ENCODE results near the gene LGALS4.

LGALS4 gene

GRCh38 chr19:38836983-38837626 lies 24.4 kb upstream of the LGALS4 start:
- H2AFZ ChIP-seq (ENCODE audit: low read depth), result no peak overlapping the region
- no peak overlapping the region; the same call in 1 of the 2 replicates for H3K27ac ChIP-seq
- no peak overlapping the region for H3K4me2 ChIP-seq
- H3K4me3 ChIP-seq (IDR thresholded peaks at IDR 0.05; ENCODE audit: insufficient read depth, low read depth, low read length), result no peak overlapping the region
- peaks cover 15% of the 10 kb centered on the region for H3K4me1 ChIP-seq (ENCODE audit: low read depth, poor library complexity, severe bottlenecking)
- no peaks in the 10 kb centered on the region; the same call in 1 of the 2 replicates for H3K27me3 ChIP-seq (ENCODE audit: insufficient read depth, low read depth)
- H3K36me3 ChIP-seq (ENCODE audit: insufficient read depth), result peaks cover 16% of the 10 kb centered on the region; the same call in 1 of the 2 replicates
- no peak overlapping the region for H3K9ac ChIP-seq
- peaks cover 8% of the 10 kb centered on the region; the same call in 1 of the 2 replicates for H3K79me2 ChIP-seq (ENCODE audit: insufficient read depth, low read depth)
- H4K20me1 ChIP-seq (ENCODE audit: insufficient read depth), result no peaks in the 10 kb centered on the region
- TF ChIP-seq CTCF (conservative IDR thresholded peaks at IDR 0.05; ENCODE audit: low read depth, low read length), result no peak

GRCh38 chr19:38836159-38836982 lies 23.6 kb upstream of the LGALS4 start:
- no peak overlapping the region for H3K4me3 ChIP-seq (IDR thresholded peaks at IDR 0.05; ENCODE audit: insufficient read depth, low read depth, low read length)
- no peak overlapping the region for H2AFZ ChIP-seq (ENCODE audit: low read depth)
- no peak overlapping the region for H3K4me2 ChIP-seq
- TF ChIP-seq CTCF (conservative IDR thresholded peaks at IDR 0.05; ENCODE audit: low read depth, low read length), result no peak
- H3K27ac ChIP-seq, result no peak overlapping the region; the same call in 1 of the 2 replicates
- peaks cover 16% of the 10 kb centered on the region; the same call in 1 of the 2 replicates for H3K36me3 ChIP-seq (ENCODE audit: insufficient read depth)
- H3K9ac ChIP-seq, result no peak overlapping the region
- H3K79me2 ChIP-seq (ENCODE audit: insufficient read depth, low read depth), result peaks cover 4% of the 10 kb centered on the region; the same call in 1 of the 2 replicates
- H3K4me1 ChIP-seq (ENCODE audit: low read depth, poor library complexity, severe bottlenecking), result peaks cover 18% of the 10 kb centered on the region
- no peaks in the 10 kb centered on the region; the same call in 1 of the 2 replicates for H3K27me3 ChIP-seq (ENCODE audit: insufficient read depth, low read depth)
- no peaks in the 10 kb centered on the region for H4K20me1 ChIP-seq (ENCODE audit: insufficient read depth)

- Histone ChIP-seq H3K4me3 (IDR thresholded peaks at IDR 0.05; ENCODE audit: insufficient read depth, low read depth, low read length) (no peak overlapping the region), H3K27ac (peak overlapping the region; percentile 14; the same call in 1 of the 2 replicates), H4K20me1 (ENCODE audit: insufficient read depth) (no peaks in the 10 kb centered on the region), H3K27me3 (ENCODE audit: insufficient read depth, low read depth) (no peaks in the 10 kb centered on the region; the same call in 1 of the 2 replicates), H3K4me1 (ENCODE audit: low read depth, poor library complexity, severe bottlenecking) (peaks cover 25% of the 10 kb centered on the region), H3K79me2 (ENCODE audit: insufficient read depth, low read depth) (peaks cover 9% of the 10 kb centered on the region; the same call in 1 of the 2 replicates), H3K9ac (no peak overlapping the region), H3K4me2 (no peak overlapping the region), H2AFZ (ENCODE audit: low read depth) (no peak overlapping the region), H3K36me3 (ENCODE audit: insufficient read depth) (peaks cover 13% of the 10 kb centered on the region; the same call in 1 of the 2 replicates)
- TF ChIP-seq CTCF (conservative IDR thresholded peaks at IDR 0.05; ENCODE audit: low read depth, low read length), result no peak
Observed at GRCh38 chr19:38834590-38834989, 21.8 kb upstream of the LGALS4 start.

GRCh38 chr19:38834104-38834490 lies 21.4 kb upstream of the LGALS4 start:
- H4K20me1 ChIP-seq (ENCODE audit: insufficient read depth), result no peaks in the 10 kb centered on the region
- H3K36me3 ChIP-seq (ENCODE audit: insufficient read depth), result peaks cover 9% of the 10 kb centered on the region; the same call in 1 of the 2 replicates
- H3K4me3 ChIP-seq (IDR thresholded peaks at IDR 0.05; ENCODE audit: insufficient read depth, low read depth, low read length), result no peak overlapping the region
- H3K79me2 ChIP-seq (ENCODE audit: insufficient read depth, low read depth), result peaks cover 9% of the 10 kb centered on the region; the same call in 1 of the 2 replicates
- peak overlapping the region; percentile 14; the same call in 1 of the 2 replicates for H3K27ac ChIP-seq
- TF ChIP-seq CTCF (conservative IDR thresholded peaks at IDR 0.05; ENCODE audit: low read depth, low read length), result no peak
- no peaks in the 10 kb centered on the region for H3K27me3 ChIP-seq (ENCODE audit: insufficient read depth, low read depth)
- H3K4me1 ChIP-seq (ENCODE audit: low read depth, poor library complexity, severe bottlenecking), result peaks cover 25% of the 10 kb centered on the region
- no peak overlapping the region for H2AFZ ChIP-seq (ENCODE audit: low read depth)
- H3K4me2 ChIP-seq, result no peak overlapping the region
- H3K9ac ChIP-seq, result no peak overlapping the region

All from KMS-11 (cell line).